GM18909 (cell line): ENCODE results near the gene METTL21C.
A peak's percentile ranks its signal among the peaks of the same experiment; 100 is the strongest.

Experiments
- ATAC-seq: cut with Tn5 transposase; IDR thresholded peaks from one replicate; pipeline ENCODE4 v1.9.1; 2021; ENCODE audit warnings: mild to moderate bottlenecking; ENCODE audit not compliant: unreplicated experiment, poor library complexity

METTL21C gene

DNA sequence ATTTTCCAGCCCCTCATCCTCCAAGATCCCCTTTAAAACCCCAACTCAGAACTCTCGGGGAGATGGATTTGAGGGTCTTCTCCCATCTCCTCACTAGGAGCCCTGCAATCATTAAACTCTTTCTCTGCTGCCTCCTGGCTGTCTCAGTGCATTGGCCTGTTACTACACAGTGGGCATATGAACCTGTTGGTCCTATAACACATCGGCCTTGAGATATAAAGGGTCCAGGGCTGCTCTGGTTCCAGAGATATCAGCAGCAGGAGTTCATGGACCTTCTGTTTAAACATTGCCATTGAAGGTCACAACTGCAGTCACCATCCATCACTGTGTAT lies 3.8 kb upstream of the METTL21C start:
- no peak for ATAC-seq

DNA sequence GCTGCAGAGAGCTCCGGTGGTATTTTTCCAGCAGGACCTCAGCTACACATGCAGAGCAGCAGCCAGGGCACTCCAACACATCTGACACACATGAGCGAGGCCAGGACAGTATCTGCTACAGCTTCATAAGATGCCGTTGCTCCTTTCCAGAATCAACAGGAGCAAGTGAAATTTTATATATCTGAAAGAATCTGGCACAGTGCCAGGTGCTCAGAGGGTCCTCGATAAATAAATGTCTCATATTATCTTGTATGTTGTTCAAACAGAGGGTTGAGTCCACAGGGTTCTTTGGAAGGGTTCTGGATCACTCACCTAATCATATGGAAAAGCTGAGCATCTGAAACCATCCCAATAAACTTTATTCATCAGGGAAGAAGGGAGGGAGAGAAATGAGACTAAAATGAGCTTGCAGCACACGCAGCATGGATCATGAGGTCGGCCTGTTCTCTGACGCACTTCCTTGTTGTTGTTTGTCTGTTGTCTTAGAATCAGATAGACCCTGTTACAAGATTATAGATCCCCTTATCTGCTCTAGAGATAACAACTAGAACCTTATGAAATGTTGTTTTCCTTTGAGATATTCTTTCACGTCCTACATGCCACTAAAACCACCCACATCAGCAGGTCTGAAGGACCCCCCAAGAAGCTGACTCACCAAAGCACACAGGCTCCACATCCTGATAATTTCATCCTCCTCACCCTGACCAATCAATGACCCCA lies 3.2 kb upstream of the METTL21C start:
- no peak for ATAC-seq

DNA sequence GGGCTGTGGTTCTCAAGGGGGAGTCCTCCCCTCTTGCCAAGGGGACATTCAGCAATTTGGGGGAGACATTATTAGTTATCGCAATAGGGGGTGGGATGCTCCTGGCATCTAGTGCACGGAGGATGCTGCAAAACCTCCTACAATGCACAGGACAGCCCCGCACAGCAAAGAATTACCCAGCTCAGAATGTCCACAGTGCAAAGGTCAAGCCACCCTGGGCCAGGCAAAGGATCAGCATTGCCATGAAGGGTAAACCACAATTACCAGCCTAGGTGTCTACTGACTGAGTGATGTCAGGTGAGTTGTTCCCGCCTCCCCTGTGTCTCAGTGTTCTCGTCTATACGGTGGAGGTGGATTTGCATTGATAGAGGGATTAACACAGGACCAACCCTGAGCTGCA lies 2.4 kb upstream of the METTL21C start:
- no peak for ATAC-seq

DNA sequence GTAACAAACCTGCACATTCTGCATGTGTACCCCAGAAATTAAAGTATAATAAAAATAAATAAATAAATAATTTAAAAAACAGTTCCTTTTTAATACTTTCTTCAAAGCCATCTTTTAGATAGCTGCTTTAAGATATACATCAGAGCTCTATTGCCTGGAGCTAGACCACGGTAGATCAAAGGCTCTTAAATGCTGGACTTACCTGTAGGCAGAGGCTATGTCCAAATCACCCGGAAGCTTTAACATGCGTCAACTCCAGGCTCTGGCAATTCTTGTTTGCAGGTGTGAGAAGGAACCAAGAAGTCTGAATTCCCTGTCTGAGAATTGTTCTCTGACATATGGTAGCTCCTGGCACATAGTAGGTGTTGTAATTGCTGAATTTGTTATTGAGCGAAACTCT lies 1.6 kb upstream of the METTL21C start:
- ATAC-seq = no peak

DNA sequence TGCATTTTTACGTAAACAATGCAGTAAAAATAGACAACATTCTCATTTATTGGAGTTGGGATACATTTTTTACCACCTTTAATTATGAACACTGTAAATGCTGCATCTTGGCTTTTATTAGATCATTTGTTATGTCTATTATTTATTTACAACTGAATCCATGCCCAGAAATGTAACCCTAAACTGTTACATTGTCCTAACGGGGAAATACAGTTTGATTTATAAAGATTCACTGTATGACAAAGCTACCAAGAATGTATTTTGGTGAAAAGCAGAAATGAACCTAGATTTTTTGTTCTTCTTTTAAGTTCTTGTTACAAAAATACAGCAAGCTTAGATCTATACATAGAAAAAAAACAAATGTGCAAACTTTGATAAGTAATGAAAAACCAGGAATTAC lies 1.1 kb downstream of the METTL21C start:
- no peak for ATAC-seq

DNA sequence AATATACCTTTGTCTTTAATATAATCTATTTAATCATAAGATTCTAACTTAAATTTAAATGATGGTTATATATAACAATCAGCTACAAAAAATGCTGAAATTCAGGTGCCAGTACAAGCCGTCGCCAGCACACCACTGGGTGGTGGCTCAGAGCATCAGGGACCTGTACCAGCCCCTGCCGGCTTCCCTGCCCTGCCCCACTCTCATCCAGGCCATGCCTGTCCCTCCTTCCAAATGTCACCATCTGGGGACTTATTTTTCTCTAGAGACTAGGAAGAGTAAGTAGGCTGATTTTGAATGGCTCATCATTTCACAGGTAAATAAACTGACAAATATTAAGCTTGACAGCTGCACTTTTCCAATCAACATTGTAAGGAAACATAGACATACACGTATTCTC lies 1.6 kb downstream of the METTL21C start:
- ATAC-seq = no peak

DNA sequence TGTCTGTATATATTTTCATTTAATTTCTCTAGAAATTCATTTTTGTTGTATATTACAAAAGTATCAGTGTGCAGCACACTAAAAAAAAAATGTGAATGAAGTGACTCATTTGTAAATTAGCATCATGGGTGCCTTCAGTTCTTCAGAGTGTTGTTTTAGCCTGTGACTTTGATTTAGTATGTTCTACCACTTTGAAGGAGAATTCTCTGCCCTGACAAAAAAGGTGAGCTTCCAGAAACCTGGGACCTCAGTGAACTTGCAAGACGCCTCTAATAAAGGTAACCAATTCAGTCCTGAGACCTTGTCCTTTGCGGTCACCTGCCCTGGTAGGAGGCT lies 2.4 kb downstream of the METTL21C start:
- no peak for ATAC-seq

DNA sequence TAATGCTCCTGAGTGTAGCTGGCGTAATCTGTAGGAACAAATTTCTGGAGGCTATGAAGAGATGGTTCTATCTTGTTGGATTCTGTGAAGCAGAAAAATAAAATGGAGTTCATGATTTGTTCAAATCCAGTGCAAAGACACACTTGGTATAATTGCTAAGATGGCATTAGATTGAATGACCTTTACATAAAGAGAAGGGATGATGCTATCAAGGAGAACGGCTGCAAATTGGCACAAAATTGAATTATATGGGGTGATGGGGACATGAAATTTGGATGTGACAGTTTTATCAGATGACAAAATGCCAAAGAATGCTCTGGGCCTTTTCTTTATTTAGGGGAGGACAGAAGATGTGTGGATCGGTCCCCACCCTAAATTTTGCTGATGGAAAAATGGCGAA lies 4.0 kb downstream of the METTL21C start:
- no peak for ATAC-seq

DNA sequence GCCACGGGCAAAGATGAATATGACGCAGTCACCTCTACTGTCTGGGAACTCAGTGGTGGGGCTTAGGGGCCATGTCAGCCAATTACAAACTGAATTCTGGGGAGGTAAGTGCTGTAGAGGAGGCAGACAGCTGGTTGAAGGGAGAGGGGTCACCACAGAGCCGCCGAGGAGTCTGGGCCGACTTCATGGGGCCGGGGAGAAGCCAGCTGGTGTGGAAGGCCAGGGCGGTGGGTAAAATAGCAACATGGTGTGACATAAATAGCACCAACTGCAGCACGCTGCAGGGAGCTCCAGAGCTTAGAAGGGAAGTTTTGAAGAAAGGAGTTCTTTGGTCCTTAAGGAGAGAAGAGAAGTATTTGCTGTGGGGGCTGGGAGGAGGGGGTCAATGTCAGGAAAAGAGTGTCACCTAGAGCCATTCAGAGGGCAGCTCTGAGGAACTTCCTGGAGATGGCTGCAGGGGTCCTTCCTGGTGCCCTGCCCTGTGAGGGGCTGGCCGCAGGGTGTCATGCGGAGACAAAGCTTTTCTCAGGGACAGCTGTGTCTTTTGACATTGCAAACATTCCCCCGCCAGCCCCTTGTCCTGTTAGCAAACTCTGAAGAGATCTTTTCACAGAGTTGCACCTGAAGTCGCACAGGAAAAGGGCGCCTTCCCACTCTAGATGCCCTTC lies 6.4 kb downstream of the METTL21C start:
- no peak for ATAC-seq

DNA sequence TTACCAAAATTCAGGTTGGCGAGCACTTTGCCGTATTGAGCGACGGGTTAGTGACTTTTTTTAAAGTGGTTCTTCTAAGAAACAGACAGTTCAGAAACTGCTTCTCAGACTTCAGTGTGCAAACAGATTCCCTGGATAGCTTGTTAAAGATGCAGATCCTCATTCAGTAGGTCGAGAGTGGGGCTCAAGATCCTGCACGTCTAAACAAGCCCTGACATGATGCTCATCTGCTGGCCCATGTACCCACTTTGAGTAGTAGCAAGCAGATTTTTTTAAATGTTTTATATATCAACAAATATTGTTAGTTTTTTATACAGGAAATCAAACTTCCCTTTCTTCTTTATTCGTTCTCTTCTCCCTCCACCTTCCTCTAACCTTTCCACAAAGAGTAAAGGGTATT lies 7.3 kb downstream of the METTL21C start:
- no peak for ATAC-seq

DNA sequence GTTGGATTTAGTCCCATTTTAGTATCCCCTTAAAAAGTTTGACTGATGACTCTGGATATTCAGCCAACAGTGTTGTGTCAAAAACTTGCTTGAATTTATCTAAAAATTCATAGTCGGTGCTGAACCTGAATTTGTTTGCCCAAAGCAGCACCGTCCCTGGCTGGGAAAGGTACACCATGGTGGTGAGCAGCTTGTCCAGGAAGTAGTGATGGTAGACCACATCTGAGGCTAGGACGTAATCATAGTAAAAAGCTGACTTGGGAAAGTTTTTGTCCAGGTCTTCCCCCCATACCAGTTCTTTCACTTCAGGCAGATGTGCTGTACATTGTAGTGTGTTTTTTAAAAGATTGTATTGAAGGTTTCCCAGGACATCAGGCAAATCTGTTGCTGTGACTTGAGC lies 8.8 kb downstream of the METTL21C start:
- ATAC-seq = no peak

DNA sequence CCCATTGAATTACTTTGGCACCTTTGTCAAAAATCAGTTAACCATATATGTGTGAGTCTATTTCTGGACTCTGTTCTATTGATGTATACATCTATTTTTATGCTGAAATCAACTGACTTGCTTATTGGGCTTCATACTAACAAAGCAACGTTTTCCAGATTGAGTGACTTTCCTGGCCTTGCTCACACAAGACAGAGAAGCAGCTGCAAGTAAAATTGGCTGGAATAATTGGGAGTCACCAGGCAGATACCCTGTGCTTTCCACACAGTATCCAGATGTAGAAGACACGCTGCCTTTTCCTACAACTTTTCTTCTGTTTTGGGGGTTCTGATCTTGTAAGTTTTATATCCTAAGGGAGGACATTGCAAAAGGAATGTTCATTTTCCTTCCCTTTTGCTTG lies 11.2 kb downstream of the METTL21C start:
- ATAC-seq = no peak

DNA sequence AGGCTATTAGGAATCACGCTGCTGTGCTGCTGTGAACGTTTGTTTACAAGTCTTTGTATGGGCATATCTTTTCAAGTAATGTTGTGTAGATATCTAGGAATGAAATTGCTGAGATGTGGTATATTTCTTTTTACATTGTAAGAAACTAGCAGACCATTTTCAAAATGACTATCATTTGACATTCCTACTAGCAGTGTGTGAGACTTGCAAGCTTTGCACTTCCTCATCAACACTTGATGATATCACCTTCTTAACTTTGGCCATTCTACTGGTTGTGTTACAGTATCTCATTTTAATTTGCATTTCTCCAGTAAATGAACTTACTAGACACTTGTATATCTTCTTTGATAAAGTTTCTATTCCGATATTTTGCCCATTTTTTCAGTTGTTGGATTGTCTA lies 12.1 kb downstream of the METTL21C start:
- no peak for ATAC-seq

DNA sequence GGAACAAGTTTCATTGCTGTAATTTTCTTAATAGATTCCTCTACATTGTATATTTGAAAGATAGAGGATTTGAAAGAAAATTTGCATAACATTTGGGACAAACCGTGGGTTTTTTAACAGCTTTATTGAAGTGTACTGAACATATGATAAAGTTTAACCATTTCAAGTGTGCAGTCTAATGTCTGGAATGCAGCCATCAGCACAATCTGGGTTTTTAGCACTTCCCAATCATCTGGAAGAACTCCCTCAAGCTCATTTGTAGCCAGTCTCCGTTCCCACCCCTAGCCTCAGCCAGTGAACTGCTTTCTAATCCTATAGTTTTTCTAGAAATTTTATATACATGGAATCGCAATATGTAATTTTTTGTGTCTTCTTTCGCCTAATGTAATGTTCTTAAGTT lies 12.6 kb downstream of the METTL21C start:
- ATAC-seq = no peak

DNA sequence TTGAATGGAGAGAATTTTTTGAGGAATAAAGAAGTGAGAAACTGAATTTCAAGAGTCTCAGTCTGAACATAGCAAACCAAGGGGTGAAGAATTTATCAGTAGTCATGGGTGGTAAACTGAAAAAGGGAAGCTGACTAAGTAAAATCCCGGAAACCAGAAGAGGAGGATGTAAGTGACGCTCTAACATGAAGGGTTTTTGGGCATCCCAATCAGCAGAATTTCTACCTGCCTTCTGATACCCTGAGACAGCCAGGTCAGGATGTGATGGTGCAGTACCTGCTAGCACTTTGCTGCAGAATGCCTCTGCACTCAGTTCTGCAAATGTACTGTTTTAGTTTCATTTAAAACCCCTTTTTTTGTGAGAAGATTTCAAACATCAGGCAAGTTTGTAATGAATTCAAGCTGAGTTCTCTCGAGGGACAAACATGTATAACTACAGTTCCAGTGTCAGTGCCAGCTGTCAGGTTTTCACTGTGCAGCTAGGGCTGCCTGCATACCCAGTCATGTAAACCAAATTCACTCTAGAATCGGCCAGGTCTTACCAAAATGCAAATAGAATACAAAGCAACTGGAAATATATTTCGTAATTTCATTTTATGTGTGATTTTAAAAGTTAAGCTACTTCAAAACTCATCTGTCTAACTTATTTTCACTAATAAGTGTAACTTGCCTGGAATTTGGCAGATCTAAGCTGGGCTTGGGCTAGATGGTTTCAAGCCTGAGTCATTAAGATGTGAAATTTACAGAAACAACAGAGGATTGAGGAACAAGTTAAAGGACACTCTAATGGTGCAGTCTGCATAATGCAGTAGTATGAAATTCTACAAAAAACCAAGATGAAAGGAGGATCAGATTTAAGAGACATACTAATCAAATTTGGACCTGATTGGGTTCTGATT lies 13.8 kb downstream of the METTL21C start:
- ATAC-seq = peak; percentile 43

DNA sequence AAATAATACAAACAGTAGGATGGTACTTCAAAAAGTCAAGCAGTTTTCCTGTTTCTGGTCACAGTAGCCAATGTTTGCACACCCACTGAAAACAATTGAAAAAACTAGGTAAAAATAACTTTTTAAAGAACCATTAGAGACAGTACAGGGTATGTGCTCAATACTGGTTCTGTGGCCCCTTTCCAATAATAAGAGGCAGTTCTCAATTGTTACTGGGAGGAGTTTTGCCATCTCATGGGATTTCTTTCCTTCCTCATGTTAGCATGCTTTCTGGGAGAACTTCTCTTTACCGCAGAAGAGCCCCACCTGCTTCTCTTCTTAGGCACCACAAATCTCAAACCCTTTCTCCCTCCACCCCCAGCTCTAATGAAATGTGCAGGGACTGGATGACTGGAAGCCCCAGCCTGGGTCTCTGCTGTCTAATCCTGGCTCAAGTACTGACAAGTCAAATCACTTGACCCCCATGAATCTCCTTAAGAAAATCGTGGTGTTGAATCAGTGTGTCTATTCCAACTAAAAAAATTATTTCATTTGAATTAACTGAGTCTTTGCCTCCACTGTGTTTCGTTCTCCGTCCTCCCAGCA lies 14.6 kb downstream of the METTL21C start:
- ATAC-seq = no peak

DNA sequence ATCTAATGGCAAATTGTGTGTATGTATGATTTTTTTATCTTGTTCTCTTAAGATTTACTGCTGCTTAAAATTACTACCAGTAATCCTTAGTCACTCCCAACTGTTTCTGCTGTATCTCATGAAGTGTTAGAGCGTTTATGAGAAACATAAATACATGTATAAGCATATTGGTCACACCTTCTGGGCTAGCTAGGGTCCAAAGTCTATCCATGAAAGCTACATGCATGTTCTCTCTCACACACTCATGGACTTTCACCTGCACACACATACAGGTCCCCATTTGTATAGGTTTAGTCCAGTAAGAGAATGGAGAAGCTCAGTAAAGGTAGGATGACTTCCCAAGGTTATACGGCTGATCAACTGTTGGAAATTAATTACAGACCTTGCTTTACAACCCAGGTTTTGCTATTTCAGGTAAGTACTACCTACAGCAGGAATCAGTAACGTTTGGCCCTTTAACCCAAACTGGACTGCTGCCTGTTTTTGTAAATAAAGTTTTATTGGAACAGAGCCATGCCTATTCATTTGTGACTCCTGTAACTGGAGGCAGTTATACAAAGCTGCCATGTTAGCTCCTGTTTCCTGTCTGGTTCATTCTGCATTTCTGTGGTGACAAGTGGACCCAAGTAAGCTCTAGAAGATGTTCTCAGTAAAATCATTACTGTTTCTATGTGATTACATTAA lies 15.3 kb downstream of the METTL21C start:
- no peak for ATAC-seq

DNA sequence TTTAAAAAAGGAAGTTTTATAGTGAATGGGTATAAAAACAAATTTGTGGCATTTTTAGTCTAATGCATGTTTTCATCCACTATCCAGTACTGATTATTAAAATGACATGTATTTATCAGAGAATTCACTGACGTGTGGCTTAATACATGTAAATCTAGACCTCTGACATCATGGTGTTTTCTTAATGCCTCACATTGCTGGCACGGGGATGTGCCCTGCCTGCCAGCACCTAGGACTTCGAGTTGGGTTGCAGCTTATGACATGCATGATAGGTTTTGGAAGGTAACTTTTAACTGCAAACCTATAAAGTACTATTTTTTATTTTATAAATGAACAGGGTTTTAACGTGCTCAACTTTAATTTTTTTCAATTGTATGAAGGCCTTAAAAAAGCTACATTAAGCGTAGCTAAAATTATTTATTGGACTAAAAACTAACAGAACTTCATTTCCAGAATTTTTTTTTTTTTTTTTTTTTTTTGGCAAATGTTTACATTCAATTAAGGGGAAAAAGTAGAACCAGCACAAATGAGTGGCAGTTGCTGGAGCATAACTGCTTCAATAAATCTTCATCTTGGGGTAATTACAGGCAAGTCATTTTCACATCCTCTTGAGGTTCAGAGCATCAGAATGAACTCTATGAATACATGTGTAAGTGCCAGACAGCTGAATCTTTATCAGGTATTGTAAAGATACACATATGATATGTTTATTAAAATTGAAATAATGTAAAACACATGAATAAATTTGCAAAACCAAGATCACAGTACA lies 16.3 kb downstream of the METTL21C start:
- ATAC-seq = no peak

DNA sequence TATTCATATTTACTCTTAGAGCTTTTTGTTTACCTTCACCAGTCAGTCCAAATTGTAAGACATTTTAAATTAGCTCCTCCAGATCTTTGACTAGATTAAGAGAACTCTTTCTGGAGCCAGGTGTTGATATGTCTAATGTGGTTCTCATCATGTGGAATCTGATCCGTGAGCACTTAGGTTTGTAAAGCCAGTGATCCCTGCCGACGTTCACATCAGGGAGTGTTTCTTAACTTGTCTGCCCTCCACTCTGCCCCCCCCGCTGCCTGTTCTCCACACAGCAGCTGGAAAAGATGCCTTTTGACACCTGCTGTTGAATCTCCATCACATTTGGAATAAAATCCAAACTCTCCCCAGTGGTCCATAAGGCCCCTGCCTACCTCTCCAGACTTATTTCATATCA lies 17.7 kb downstream of the METTL21C start:
- no peak for ATAC-seq

DNA sequence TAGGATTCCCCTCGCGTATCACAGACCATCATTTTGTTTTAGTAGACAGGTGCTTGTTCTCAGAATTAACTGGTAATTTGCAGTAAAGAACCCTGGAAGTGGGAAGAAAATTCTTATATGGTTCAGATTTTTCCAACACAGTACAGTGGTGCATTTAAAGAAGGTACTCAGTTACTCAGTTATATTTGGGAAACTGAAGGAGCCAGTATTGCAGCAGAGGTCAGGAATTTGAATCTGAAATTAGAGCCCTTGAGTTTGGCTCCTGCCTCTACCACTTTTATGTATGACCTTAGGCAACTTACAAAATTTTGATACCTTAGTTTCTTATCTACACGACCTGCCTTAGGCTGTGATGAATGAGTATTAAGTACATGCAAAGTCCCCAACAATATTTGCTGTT lies 19.7 kb downstream of the METTL21C start:
- ATAC-seq = no peak
